ENCODE data around the gene KIZ. TPM values are rescaled to one million over a fixed set of nuclear protein-coding genes. Genes with fewer than 3 reads are reported as not detected.

Gene KIZ
- total RNA-seq, 1 experiment from 2014 or later, result 17.6 TPM

- TF ChIP-seq EZH2phosphoT487 (IDR thresholded peaks at IDR 0.05; ENCODE audit: borderline replicate concordance) (no peak), ATF3 (IDR thresholded peaks at IDR 0.05) (no peak), TCF7L2 (IDR thresholded peaks at IDR 0.05; ENCODE audit: borderline replicate concordance, extremely low read depth, insufficient read depth, insufficient read length) (no peak), POLR2AphosphoS5 (IDR thresholded peaks at IDR 0.05; ENCODE audit: low read depth, low read length) (no peak), ZNF274 (IDR thresholded peaks at IDR 0.05; ENCODE audit: low read depth, low read length) (no peak), EZH2 (IDR thresholded peaks at IDR 0.05) (no peak)
- Histone ChIP-seq H3K36me3 (ENCODE audit: control insufficient read depth in 1 of 2, insufficient read depth in 2 of 2, low read length in 2 of 2) (0 out of 4 replicates have a peak, but pooled peaks cover 0 to 3% of the 10 kb centered on the region in 2 experiments), H3K4me1 (ENCODE audit: control insufficient read depth in 1 of 2, insufficient read depth in 2 of 2, low read length in 2 of 2) (no peaks in the 10 kb centered on the region), H2AFZ (ENCODE audit: low read depth, low read length, poor library complexity, severe bottlenecking) (no peak overlapping the region), H3K9me3 (ENCODE audit: control insufficient read depth in 1 of 2, insufficient read depth in 1 of 2, low read depth in 1 of 2, low read length in 2 of 2) (no peaks in the 10 kb centered on the region), H3K9me2 (ENCODE audit: insufficient read depth) (no peaks in the 10 kb centered on the region), H3K27me3 (ENCODE audit: insufficient read depth, low read length) (no peaks in the 10 kb centered on the region), H3K4me2 (ENCODE audit: low read length) (no peak overlapping the region), H3K79me2 (ENCODE audit: insufficient read depth, low read length) (no peaks in the 10 kb centered on the region), H3K9ac (ENCODE audit: low read length) (no peak overlapping the region), H3K4me3 (replicated peaks in 1 of 2; ENCODE audit: low read depth in 1 of 2, low read length in 2 of 2) (no peak overlapping the region), H3K27ac (ENCODE audit: low read depth, low read length) (no peak overlapping the region), H4K20me1 (ENCODE audit: insufficient read depth) (no peaks in the 10 kb centered on the region)
- ATAC-seq (no peak), DNase-seq (ENCODE audit: low read depth, low spot score) (no peak)
- POLR2A ChIA-PET, result no interaction called here
- BruUV-seq (replicated peaks), result no TSS peak
- CTCF ChIA-PET, result no interaction called here
- intact Hi-C loops (cut with micrococcal nuclease), result no loop called here
- RAD21 ChIA-PET (ENCODE audit: low non-redundant PET in 1 of 2, low total read pairs in 2 of 2, uncharacterized antibody in 2 of 2, unreplicated experiment in 2 of 2), result no interaction called here
Measured at GRCh38 chr20:21139881-21140566, 14.1 kb downstream of the KIZ start.

- POLR2A ChIA-PET, result no interaction called here
- no peaks in the 10 kb centered on the region for H3K27me3 ChIP-seq (ENCODE audit: insufficient read depth, low read length)
- BruUV-seq (replicated peaks), result no TSS peak
Measured at GRCh38 chr20:21141825-21142224, 15.9 kb downstream of the KIZ start.

More at GRCh38 chr20:21141825-21142224, 15.9 kb downstream of the KIZ start:
- H3K4me3 ChIP-seq (replicated peaks in 1 of 2; ENCODE audit: low read depth in 1 of 2, low read length in 2 of 2), result no peak overlapping the region
- no peaks in the 10 kb centered on the region for H3K9me3 ChIP-seq (ENCODE audit: control insufficient read depth in 1 of 2, insufficient read depth in 1 of 2, low read depth in 1 of 2, low read length in 2 of 2)
- H3K27ac ChIP-seq (ENCODE audit: low read depth, low read length), result no peak overlapping the region
- no peaks in the 10 kb centered on the region for H3K79me2 ChIP-seq (ENCODE audit: insufficient read depth, low read length)
- no peaks in the 10 kb centered on the region for H3K4me1 ChIP-seq (ENCODE audit: control insufficient read depth in 1 of 2, insufficient read depth in 2 of 2, low read length in 2 of 2)
- intact Hi-C loops (cut with micrococcal nuclease), result no loop called here
- ATAC-seq (no peak), DNase-seq (ENCODE audit: low read depth, low spot score) (no peak)
- H3K9ac ChIP-seq (ENCODE audit: low read length), result no peak overlapping the region
- H4K20me1 ChIP-seq (ENCODE audit: insufficient read depth), result no peaks in the 10 kb centered on the region
- no peak overlapping the region for H2AFZ ChIP-seq (ENCODE audit: low read depth, low read length, poor library complexity, severe bottlenecking)
- H3K36me3 ChIP-seq (ENCODE audit: control insufficient read depth in 1 of 2, insufficient read depth in 2 of 2, low read length in 2 of 2), result 0 out of 4 replicates have a peak, but pooled peaks cover 0 to 3% of the 10 kb centered on the region in 2 experiments
- ChIA-PET RAD21 (ENCODE audit: low non-redundant PET in 1 of 2, low total read pairs in 2 of 2, uncharacterized antibody in 2 of 2, unreplicated experiment in 2 of 2) (no interaction called here), CTCF (no interaction called here)
- no peak overlapping the region for H3K4me2 ChIP-seq (ENCODE audit: low read length)
- no peak for TF ChIP-seq EZH2phosphoT487 (IDR thresholded peaks at IDR 0.05; ENCODE audit: borderline replicate concordance)
- no peak for TF ChIP-seq ZNF274 (IDR thresholded peaks at IDR 0.05; ENCODE audit: low read depth, low read length)
- H3K9me2 ChIP-seq (ENCODE audit: insufficient read depth), result no peaks in the 10 kb centered on the region
